GM18502 (cell line): Measurements from ENCODE around the gene REXO5.
"Not testable (repeated sequence)": the region's sequence is repeated elsewhere in the genome, so short reads cannot be mapped to it uniquely, and the experiment has no call there.

Experiments
- ATAC-seq: cut with Tn5 transposase; IDR thresholded peaks from one replicate; pipeline ENCODE4 v1.9.1; 2021; ENCODE audit warnings: mild to moderate bottlenecking; ENCODE audit not compliant: unreplicated experiment, poor library complexity

REXO5 gene

GRCh38 chr16:20806168-20807050 lies at the start of gene REXO5, which contains the start of gene ERI2:
REXO5 (plus strand) TSS chr16:20806527; CDS start chr16:20806954, 427 bp downstream.
ERI2 (minus strand) TSS chr16:20806472; CDS start chr16:20806430, 42 bp downstream.
- ATAC-seq, result peak; percentile 82

- ATAC-seq, result no peak
These were observed 46.0 kb upstream of the REXO5 start for GRCh38 chr16:20760346-20760745.

- ATAC-seq, result no peak
These were observed 45.2 kb upstream of the REXO5 start for GRCh38 chr16:20761175-20761574.

GRCh38 chr16:20762404-20763123 lies 43.8 kb upstream of the REXO5 start:
- ATAC-seq, result no peak

GRCh38 chr16:20763461-20764232 lies 42.7 kb upstream of the REXO5 start, which contains the start of gene ACSM3:
ACSM3 (plus strand) TSS chr16:20764014; CDS start chr16:20770035, 6,021 bp downstream.
- ATAC-seq, result peak; percentile 99

- not testable (repeated sequence) for ATAC-seq
These were observed 41.9 kb upstream of the REXO5 start for GRCh38 chr16:20764448-20764847.

GRCh38 chr16:20765732-20766131 lies 40.6 kb upstream of the REXO5 start:
- ATAC-seq, result no peak

GRCh38 chr16:20766294-20766693 lies 40.0 kb upstream of the REXO5 start:
- ATAC-seq, result no peak

- ATAC-seq, result no peak
These were observed 38.8 kb upstream of the REXO5 start for GRCh38 chr16:20767577-20767976.

- ATAC-seq, result no peak
These were observed 38.2 kb upstream of the REXO5 start for GRCh38 chr16:20768121-20768520.

- ATAC-seq, result no peak
These were observed 37.5 kb upstream of the REXO5 start for GRCh38 chr16:20768818-20769217.

GRCh38 chr16:20773679-20774078 lies 32.6 kb upstream of the REXO5 start:
- no peak for ATAC-seq

GRCh38 chr16:20774703-20775362 lies 31.5 kb upstream of the REXO5 start:
- peak; percentile 54 for ATAC-seq

GRCh38 chr16:20781697-20782096 lies 24.6 kb upstream of the REXO5 start:
- ATAC-seq, result no peak

- no peak for ATAC-seq
These were observed 23.9 kb upstream of the REXO5 start for GRCh38 chr16:20782470-20782869.

- no peak for ATAC-seq
These were observed 22.1 kb upstream of the REXO5 start for GRCh38 chr16:20784204-20784603.

- ATAC-seq, result no peak
These were observed 17.2 kb upstream of the REXO5 start for GRCh38 chr16:20789130-20789529.

GRCh38 chr16:20791923-20792612 lies 14.3 kb upstream of the REXO5 start:
- no peak for ATAC-seq

GRCh38 chr16:20798364-20798763 lies 8.0 kb upstream of the REXO5 start:
- no peak for ATAC-seq
